GM12801 (cell line): ENCODE data around the gene ZNF3.

Experiments
- CTCF ChIP-seq: IDR thresholded peaks from one replicate; pipeline ENCODE4 v1.5.1; 2011; ENCODE audit warnings: control low read depth; ENCODE audit not compliant: insufficient read length; ENCODE audit errors: extremely low read depth

Gene ZNF3

GRCh38 chr7:100089458-100090196 lies 8.1 kb upstream of the ZNF3 start:
- no peak for TF ChIP-seq CTCF

- no peak for TF ChIP-seq CTCF
These were observed 7.3 kb upstream of the ZNF3 start, which contains the start of gene COPS6 for GRCh38 chr7:100088621-100089457. COPS6 (plus strand) TSS chr7:100088969; CDS start chr7:100088991, 22 bp downstream.

- TF ChIP-seq CTCF = no peak
These were observed 6.6 kb upstream of the ZNF3 start for GRCh38 chr7:100088095-100088620.

- TF ChIP-seq CTCF = no peak
These were observed 5.7 kb upstream of the ZNF3 start for GRCh38 chr7:100087055-100087750.

GRCh38 chr7:100085515-100085914 lies 4.0 kb upstream of the ZNF3 start:
- TF ChIP-seq CTCF = no peak

GRCh38 chr7:100082978-100083377 lies 1.5 kb upstream of the ZNF3 start:
- no peak for TF ChIP-seq CTCF
